CD1c-positive myeloid dendritic cell (primary cell): ENCODE data around the gene ELOVL5.
A peak's percentile ranks its signal among the peaks of the same experiment; 100 is the strongest.
"Not testable (repeated sequence)": the region's sequence is repeated elsewhere in the genome, so short reads cannot be mapped to it uniquely, and the experiment has no call there.

Experiments used
- DNase-seq: peaks from one replicate; pipeline ENCODE4 v3.0.0-alpha.2; 2016; ENCODE audit errors: extremely low spot score

The ELOVL5 gene

DNA sequence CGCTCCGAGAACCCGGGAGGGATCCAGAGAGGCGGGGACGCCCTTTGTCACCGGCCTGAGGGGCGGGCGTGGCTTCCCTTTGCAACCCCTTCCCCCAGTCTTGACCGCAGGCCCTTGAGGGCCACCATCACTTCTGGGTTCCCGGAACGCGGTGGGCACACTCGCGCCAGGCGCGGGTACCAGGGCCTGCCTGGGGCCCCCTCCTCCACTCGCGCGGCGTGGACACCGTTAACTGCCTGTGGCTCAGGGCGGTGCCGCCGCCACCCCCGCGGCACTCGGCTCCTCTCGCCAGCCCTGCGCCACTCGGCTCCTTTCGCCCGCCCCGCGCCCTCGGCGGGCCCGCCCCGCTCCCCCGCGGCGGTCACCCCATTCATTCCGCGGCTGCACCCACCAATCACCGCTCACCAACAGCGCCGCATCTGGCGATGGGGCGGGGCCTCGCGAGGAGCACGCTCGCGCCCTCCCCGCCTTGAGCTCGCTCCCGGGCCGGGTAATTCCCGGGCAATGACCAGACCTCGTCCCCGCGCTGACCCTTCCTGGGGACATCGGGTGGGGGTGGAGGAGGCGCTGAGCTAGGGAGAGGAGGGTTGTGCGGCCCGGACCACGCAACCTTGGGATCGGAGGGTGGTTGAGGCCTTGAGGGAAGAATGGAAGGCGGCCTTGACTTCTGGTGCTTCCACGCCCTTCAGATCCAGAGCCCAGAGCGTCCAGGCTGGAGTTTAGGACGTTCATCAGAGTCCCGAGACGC lies 10.5 kb upstream of the ELOVL5 start:
- peak; percentile 97 for DNase-seq

DNA sequence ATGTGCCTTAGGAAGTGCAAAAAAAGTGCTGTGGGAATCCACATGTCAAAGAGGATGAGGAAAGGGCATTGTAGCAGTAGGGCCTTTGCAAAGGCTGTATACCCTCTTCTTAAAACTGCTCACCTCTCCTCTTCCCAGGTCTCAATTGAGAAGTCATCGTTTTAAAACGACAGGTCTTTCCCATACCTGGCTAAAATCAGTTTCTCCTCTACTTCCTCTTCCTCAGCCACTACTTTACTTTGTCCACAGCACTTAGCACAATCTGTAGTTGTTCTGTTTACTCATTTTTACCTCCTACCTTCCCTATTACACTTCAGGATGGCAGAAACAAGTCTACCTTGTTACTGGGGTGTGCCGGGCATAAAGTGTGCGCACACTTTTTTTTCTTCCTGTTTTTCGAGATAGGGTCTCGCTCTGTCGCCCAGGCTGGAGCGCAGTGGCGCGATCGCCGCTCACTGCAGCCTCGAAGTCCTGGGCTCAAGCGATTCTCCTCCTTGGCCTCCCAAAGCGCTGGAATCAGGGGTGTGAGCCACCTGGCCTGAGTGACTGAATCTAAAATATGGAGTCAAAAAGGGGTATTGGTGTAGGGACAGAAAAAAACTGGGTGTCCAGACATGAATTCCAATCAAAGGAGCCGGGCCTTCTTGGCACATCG lies 9.8 kb upstream of the ELOVL5 start:
- DNase-seq: peak; percentile 48

- peak; percentile 48 for DNase-seq
Measured at GRCh38 chr6:53357576-53358360, 9.0 kb upstream of the ELOVL5 start.

- no peak for DNase-seq
Measured at GRCh38 chr6:53353624-53354023, 4.9 kb upstream of the ELOVL5 start.

- no peak for DNase-seq
Measured at GRCh38 chr6:53352360-53352759, 3.6 kb upstream of the ELOVL5 start.

- DNase-seq: no peak
Measured at GRCh38 chr6:53349209-53349693, 501 bp upstream of the ELOVL5 start.

- no peak for DNase-seq
Measured at GRCh38 chr6:53347921-53348370, 804 bp downstream of the ELOVL5 start.

DNA sequence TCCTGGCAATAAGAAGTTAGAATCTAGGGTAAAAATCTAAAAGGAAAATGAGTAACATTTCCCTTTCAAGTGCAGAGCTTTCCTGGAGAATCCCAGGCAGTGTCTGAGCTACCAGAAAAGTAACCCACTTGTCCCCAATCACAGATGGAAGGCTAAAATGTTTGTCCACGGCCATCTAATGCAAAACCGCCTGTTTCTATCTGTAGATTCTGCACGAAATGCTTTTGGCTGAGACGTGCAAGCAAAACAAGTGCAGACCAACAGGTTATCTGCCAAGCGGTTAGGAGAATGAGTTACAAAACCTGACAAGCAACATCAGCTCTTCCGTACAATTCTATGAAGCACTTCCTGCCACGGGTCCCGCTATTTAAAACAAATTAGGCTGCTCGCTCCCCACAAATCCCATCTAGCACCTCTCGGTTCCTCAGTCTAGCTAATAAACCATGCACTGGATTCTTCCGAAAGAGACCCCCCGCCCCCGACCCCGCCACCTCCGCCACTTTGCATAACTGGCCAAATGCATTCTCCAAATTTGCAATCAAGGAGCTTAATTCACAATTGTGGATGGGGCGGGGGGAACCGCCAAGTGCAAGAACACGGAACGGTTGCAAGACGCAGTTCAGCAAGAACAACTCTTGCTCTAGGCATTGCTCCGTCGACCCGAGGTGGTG lies 1.4 kb downstream of the ELOVL5 start:
- DNase-seq: peak; percentile 55

DNA sequence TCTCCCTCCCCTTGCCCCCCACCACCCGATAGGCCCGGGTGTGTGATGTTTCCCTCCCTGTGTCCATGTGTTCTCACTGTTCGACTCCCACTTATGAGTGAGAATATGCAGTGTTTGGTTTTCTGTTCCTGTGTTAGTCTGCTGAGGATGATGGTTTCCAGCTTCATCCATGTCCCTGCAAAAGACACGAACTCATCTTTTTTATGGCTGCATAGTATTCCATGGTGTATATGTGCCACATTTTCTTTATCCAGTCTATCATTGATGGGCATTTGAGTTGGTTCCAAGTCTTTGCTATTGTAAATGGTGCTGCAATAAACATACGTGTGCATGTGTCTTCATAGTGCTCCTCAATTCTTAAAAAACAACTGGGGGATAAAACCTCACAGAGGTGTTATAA lies 2.7 kb downstream of the ELOVL5 start:
- DNase-seq: not testable (repeated sequence)

GRCh38 chr6:53344969-53345368 lies 3.8 kb downstream of the ELOVL5 start:
- DNase-seq: no peak

GRCh38 chr6:53343092-53343491 lies 5.7 kb downstream of the ELOVL5 start:
- no peak for DNase-seq

DNA sequence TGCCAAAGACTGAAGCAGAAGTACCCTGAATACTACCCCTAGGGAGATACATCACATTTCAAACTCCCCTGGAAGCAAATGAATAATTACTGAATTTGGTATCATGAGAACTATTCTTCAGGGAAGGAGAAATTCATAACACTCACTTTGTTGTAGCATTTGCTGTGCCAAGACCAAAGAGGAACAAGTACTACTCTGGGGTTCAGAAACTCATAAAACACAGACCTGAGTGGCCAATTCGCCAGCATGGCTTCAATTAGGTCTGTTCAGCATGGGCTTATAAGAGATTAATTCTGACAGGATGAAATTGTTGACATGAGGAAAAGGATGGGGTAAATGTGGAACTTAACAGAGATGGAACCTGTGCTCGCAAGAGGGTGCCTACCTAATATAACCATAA lies 6.5 kb downstream of the ELOVL5 start:
- no peak for DNase-seq

DNA sequence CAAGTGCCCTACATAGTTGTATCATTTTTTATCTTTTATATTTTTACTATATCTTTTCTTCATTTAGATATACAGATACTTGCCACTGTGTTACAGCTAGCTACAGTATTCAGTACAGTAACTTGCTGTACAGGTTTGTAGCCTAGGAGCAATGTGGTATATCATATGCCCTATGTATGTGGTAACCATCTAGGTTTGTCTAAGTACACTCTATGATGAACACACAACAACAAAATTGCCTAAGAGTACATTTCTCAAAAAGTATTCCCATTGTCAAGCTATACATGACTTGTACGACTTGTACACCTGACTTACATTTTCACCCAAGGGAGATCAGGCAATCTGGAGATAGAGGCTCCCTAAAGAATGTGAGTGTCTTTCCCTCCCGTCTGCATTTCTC lies 8.2 kb downstream of the ELOVL5 start:
- DNase-seq: no peak

DNA sequence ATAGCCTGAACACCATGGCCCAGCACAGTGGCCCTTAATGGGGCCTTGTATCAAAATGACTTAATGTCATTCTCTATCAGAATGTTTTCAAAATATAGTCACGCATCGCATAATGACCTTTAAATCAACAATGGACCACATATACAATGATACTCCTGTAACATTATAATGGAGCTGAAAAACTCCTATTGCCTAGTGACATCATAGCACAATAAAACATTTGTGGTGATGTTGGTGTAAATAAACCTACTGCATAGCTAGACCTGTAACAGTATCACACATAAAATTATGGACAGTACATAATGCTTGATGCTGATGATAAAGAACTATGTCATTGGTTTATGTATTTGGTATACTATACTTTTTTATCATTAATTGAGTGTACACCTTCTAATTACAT lies 9.3 kb downstream of the ELOVL5 start:
- no peak for DNase-seq

DNA sequence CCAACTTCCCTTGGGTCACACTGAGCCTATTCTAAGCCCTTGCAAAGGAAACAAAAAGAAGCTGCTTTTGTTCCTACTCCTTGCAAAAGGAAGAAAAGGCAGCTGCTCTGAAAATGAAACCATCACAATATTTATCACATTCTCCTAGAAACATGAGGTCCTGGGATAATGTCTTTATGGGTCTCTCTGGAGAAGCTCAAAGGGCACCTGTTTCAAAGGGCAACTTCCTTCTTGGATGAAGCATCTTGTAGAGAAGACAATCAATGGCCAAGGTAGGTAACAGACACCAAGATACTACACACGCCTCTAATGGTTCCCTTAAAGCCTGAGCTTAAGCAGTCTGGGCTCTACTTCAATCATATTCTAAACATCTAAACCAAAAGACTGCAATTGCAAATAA lies 10.4 kb downstream of the ELOVL5 start:
- DNase-seq: no peak

GRCh38 chr6:53336070-53336469 lies 12.7 kb downstream of the ELOVL5 start:
- DNase-seq: no peak

- DNase-seq: peak; percentile 50
Measured at GRCh38 chr6:53335224-53335994, 13.3 kb downstream of the ELOVL5 start.

DNA sequence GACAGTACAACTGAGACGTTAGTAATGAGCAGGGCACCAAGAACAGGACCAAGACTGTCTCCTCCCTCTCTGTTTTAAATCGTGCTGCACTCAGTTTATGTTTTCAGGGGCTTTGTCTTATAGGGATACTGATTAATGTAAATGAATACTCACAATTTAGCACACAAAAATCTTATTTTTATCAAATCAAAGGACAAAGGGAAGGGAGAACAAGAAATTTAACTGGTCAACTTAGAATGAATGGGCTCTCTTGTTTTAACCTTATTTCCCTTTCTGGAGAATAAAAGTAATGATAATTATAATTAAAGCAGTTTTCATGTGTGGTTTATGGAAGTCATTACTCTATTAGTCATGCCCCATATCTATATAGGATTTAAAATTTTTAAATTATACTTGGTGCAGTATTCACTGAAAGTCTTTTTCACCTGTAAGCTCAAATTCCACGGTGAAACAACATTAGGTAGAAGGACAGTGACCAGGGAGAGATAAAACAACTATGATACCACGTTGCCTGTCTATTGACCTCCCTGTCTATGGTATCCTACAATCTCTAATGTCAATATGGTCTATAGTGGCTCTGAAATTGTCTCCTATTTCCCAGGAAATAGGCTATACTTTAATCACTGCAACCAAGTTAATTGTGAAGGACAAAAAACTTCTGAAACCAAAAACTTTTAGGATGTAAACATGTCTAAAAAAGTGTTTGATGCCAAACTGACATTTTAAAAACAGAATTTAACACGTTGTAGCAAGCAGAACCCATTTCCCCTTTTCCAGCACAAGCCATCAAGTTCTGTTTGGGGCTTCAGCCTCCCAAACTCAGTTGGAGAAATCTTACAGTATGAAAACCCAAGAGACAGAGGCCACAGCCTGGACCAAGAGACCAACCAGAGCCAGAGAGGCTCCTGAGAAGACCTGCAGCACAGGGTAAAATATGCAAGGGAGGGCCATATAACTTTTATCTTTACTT lies 15.0 kb downstream of the ELOVL5 start:
- peak; percentile 12 for DNase-seq

- no peak for DNase-seq
Measured at GRCh38 chr6:53331678-53332077, 17.1 kb downstream of the ELOVL5 start.

DNA sequence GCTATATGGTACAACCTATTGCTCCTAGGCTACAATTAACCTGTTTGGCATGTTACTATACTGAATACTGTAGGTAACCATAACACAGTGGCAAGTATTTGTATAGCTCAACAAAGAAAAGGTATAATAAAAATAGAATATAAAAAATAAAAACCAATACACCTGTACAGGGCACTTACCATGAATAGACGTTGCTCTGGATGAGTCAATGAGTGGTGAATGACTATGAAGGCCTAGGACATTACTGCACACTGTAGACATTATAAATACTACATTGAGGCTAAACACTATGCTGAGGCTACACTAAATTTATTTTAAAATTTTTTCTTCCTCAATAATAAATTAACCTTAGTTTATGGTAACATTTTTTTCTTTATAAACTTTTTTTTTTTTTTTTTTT lies 18.6 kb downstream of the ELOVL5 start:
- DNase-seq: no peak
